ENCODE data around the gene SERPING1.

DNA sequence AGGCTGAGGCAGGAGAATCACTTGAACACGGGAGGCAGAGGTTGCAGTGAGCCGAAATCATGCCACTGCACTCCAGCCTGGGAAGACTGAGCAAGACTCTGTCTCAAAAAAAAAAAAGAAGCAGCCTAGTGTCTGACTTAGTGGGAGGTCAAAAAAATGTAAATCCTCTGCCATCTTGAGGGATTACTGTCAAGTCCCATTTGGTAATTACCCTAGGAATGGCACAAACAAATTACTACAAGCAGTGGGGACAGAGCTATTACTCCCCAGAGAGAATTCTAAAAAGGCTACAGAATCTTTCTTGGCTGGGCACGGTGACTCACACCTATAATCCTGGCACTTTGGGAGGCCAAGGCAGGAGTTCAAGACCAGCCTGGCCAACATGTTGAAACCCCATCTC is 3.8 kb downstream of the SERPING1 start:
- TF ChIP-seq, protein P1, sequence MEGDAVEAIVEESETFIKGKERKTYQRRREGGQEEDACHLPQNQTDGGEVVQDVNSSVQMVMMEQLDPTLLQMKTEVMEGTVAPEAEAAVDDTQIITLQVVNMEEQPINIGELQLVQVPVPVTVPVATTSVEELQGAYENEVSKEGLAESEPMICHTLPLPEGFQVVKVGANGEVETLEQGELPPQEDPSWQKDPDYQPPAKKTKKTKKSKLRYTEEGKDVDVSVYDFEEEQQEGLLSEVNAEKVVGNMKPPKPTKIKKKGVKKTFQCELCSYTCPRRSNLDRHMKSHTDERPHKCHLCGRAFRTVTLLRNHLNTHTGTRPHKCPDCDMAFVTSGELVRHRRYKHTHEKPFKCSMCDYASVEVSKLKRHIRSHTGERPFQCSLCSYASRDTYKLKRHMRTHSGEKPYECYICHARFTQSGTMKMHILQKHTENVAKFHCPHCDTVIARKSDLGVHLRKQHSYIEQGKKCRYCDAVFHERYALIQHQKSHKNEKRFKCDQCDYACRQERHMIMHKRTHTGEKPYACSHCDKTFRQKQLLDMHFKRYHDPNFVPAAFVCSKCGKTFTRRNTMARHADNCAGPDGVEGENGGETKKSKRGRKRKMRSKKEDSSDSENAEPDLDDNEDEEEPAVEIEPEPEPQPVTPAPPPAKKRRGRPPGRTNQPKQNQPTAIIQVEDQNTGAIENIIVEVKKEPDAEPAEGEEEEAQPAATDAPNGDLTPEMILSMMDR (IDR thresholded peaks at IDR 0.05), result no peak
- TF ChIP-seq POLR2AphosphoS5 (IDR thresholded peaks at IDR 0.05), result no peak

Measured in breast epithelium (tissue), 3 donors.